Right renal cortex interstitium (tissue), 3 donors: ENCODE data around the gene OR6N1. TPM values are rescaled to one million over a fixed set of nuclear protein-coding genes. Genes with fewer than 3 reads are reported as not detected.

ENCODE experiments used
- DNase-seq, 3 donors: peaks; one replicate each; pipeline ENCODE4 v3.0.0-alpha.2; 2013; ENCODE audit warnings: low read depth in 3 of 3, low spot score in 2 of 3
- polyA plus RNA-seq, 3 donors: library from polyadenylated mRNA; unstranded; fragments of 120-200 nt; gene quantifications; one replicate each; pipeline ENCODE4 v1.2.1, GENCODE V29; 2013; ENCODE audit not compliant: insufficient read length in 3 of 3

The OR6N1 gene, protein sequence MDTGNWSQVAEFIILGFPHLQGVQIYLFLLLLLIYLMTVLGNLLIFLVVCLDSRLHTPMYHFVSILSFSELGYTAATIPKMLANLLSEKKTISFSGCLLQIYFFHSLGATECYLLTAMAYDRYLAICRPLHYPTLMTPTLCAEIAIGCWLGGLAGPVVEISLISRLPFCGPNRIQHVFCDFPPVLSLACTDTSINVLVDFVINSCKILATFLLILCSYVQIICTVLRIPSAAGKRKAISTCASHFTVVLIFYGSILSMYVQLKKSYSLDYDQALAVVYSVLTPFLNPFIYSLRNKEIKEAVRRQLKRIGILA
- polyA plus RNA-seq, result not detected

DNA sequence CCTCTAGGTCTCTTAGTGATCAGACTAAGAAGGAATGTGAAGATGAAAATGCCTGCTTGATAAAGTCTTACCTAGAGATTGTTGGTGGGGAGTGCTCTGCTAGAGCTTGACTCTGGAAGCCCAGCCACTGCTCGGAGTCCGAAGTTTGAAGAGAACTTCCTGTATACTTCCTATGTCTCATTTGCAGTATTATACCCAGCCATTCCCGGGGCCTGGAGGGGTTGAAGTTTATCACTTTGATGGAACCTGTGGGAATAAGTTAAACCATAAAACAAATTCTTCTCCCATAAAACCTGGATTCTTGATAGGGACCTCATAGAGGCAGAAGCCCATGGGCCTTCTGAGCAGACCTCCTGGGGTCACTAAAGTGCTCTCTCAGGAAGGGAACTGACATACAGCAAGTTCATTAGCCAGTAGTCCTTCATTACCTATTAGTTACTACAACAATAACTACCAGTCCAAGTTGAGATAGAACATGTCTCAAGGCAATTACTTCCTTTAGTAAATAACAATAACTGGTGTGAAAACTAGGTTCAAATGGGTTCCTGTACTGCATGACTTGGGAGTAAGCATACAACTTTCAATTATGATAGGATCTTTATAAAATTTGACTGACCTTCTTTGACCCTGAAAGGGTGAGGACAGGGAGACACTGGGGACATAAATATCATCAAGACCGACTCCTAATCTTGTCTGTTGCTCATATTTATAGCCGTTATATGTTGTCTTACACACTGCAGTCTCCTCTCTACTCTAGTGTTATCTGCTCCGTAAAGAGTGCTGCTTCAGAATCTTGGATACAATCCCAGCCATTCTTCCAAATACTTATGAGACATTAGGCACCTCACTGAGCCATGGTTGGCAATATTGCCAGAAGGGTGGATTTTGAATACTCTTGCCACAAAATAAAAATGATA lies at the start of gene OR6N1:
Gene OR6N1, minus strand, starts transcription at position 246 of the 917 bp plus-strand sequence. CDS start 5,513 bp downstream, outside the sequence.
- DNase-seq, result no peak

DNA sequence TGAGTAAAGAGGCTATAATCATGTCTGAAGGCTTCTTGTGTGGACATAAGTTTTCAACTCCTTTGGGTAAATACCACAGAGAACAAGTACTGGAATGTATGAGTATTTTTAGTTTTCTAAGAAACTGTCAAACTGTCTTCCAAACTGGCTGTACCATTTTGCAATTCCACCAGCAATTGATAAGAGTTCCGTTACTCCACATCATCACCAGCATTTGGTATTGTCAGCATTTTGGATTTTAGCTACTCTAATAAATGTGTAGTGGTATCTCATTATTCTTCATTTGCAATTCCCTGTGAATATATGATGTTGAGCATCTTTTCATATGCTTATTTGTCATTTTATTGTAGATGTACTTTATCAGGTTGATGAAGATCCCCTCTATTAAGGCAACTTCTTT lies 49.7 kb upstream of the OR6N1 start:
- DNase-seq, result no peak

DNA sequence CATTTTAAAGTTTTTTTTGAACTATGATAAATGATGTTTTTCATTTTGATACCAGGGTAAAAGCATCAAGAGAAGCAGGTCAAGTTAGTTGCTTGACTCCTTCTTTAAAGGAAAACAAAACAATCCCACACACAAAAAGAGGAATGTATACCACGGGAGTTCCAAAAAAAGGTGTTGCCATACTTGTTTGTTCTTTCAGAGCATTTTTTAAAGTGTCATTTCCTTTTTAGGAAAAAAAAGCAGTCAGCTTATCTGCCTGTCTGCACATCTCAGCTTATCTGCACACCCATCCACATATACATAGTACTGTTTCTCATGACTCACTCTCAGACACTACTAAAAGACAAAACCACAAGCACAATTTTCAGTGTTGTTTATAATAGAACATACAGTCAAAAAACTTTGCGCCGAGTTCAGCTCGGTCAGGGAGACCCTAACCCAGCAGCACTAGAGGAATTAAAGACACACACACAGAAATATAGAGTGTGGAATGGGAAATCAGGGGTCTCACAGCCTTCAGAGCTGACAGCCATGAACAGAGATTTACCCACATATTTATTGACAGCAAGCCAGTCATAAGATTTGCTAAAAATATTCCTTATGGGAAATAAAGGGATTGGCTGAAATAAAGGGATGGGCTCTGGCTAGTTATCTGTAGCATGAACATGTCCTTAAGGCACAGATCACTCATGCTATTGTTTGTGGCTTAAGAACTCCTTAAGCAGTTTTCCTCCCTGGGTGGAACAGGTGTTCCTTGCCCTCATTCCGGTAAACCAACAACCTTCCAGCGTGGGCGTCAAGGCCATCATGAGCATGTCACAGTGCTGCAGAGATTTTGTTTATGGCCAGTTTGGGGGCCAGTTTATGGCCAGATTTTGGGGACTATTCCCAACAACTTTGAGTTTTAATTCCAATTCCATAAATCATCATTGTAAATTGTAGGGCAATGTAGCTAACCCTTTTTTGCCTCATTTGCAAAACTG lies 47.8 kb upstream of the OR6N1 start:
- no peak for DNase-seq

DNA sequence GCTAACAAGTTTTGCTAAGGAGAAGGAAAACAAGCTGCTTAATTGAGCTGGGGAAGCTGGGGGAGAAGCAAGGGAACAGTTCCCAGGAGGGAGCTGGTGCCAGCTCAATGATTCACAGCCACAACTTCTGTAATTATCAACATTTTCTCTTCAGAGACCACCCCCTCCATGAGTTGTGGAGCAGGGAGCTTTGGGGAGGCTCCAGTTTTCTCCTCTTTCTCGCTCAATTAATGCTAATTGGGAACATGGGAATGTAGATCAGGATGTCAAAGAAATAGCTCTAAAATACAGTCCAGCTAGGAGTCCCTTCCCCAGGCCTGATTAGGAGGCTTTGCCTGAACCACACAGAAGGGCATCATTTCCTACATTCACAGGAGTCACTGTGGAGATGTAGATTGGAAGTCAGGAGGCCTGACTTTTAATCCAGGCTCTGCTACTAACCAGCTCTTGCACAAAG lies 47.0 kb upstream of the OR6N1 start:
- no peak for DNase-seq

DNA sequence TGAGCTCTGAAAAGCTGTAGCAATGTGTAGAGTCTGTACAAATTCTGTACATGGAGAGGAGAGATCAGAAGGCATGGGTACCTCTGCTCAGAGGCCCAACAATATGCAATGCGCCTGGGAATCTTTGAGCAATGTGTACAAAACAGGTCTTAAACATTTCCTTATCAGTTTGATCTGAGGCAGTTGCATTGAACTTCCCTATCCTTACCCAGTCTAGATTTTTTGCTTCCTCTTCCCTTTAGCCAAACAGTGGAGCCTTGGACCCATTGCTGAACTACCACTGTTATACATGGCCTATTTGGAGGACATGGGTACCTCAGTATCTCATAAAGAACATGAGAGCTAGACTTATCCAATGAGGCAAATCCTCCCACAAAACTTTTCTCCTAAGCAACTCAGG lies 46.6 kb upstream of the OR6N1 start:
- DNase-seq, result no peak

DNA sequence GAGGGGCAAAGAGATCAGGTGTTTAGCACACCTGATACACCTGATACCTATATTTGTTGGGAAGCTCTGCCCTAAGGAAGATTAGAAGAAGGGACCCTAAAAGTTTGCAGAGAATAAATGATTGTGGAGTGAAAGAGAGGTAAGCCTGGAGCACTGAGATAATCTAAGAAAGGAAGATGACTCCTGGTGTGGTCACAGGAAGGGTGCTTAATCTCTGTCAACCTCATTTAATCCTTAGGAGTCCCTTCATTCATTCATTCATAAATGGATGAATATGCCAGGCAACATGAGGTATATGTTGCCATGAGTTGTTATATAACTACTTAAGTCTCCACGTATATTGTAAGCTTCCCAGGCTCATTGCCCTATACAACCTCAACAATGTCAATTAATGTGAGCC lies 43.0 kb upstream of the OR6N1 start:
- DNase-seq, result no peak

DNA sequence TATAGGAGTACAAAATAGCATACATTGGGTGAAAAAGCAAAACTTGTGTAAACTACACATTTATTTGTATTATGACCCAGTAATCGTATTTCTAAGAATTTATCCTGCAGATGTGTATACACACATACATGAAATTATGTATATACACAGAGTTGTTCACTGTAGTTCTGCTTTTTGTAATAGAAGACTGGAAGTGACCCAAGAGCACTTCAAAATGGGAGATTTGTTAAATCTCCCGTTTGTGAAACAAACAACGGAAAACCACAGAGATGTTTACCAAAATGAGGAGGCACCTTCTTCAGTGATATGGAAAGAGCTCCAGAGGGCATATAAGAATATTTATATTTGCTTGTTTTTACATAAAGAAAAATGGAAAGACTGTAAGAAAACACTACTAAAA lies 41.2 kb upstream of the OR6N1 start:
- DNase-seq, result no peak

DNA sequence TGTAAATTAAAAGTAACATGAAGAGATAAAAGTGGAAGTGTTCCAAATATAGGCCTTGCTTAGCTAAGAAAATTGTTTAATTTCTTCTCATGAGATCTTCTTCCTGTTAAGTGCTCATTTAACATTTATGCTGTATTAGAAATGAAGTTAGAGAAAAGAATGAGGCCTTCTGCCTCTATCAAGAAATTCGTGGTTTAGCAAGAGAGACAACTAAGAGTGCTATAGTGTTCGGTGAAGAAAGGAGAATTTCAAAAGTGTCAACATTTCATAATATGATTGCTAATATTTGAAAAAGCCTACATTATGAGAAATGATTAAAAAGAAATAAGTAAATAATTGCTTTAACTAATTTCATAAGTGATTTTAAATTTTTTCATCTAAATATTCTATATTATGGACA lies 40.3 kb upstream of the OR6N1 start:
- DNase-seq, result no peak

DNA sequence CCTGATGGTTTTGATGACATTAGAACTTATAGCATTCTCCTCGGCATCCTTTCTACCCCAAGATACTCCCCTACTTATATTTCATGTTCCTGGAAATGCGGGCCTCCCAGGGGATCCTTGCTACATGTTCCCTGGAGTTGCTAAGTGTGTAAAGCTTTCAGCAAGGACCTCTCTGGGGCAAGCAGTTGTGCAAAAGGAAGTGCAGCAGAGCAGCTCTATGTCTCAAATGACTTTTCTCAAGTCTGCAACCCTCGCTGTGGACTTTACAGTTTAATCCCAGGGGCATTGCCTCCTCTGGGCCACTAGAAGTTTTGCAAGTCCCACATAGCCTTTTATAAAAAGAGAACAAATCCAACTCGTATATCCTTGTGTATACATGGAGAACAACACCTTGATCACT lies 38.3 kb upstream of the OR6N1 start:
- DNase-seq, result no peak

DNA sequence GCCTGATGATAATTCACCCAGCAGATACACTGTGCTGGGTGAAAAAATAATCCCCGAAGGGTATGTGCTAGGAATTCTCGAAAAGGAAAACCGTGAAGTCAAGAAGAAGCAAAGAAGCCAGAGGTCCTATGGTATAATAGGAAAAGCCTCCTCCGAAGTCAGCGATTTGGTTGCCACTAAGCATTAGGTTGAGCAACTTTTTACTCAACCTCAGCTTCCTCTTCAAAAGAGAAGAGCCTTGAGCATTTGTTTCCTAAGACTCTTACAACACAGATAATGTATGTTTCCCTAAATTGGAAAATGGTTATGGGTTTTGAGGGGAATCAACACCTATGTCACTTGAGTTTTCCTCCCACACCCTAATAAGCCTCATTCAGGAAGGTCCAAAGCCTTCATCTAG lies 37.9 kb upstream of the OR6N1 start:
- DNase-seq, result no peak

DNA sequence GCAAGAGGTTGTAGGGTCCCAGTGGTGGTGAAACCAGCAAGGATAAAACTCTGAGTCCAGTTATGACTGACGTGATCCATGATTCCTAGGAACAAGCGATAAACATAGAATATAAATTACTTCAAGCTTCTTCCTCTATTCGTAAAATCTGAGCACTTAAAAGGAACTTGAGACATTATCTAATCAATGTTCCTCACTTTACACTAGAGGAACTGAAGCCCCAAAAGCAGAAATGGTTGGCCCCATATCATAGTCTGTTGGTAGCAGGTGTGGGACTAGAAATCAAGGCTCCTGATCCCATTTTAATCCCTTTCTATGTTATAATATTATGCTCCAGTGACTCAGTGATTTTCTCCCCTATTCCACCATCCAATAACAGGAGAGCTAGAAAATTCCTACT lies 37.3 kb upstream of the OR6N1 start:
- no peak for DNase-seq

DNA sequence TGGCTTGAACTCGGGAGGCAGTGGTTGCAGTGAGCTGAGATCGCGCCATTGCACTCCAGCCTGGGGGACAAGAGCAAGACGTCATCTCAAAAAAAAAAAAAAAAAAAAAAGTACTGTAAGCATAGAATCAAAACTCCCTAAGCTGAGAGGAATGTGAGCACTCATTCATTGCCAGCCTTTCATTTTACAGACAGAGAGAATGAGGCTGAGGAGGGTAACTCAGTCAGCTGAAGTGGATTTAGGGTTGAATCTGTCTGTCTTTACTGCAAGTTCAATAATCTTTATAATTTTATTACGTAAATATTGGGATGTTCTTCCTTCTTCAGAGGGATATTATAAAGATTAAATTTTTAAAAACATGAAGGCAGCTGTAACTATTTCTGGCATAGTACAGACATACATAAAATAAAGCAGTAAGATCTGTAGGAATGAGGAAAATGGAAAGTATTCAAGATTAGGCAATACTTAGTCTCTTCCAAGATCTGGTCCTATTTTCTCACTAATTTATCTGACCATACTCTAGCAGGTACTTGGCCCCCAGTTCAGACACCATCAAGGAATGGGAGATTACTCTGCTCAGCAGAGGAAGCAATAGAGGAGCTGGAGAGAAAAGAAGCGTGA lies 35.0 kb upstream of the OR6N1 start:
- DNase-seq, result no peak

DNA sequence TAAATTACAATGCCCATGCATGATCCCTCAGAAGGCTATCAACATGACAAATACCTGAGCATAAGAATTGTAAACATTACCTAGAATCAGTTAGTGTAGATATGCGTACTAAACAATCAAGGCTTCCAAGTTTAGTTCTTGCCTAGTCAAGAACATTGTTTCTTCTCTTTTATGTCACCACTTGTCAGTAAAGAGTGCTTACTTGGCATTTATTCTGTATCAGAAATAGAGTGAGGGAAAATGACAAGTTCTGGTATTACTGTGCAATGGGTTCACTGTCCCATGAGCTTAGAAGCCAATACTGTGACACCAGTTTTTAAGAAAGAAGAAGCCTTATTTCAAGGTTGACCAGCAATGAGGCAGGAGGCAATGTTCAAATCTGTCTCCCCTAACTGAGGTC lies 31.7 kb upstream of the OR6N1 start:
- no peak for DNase-seq

DNA sequence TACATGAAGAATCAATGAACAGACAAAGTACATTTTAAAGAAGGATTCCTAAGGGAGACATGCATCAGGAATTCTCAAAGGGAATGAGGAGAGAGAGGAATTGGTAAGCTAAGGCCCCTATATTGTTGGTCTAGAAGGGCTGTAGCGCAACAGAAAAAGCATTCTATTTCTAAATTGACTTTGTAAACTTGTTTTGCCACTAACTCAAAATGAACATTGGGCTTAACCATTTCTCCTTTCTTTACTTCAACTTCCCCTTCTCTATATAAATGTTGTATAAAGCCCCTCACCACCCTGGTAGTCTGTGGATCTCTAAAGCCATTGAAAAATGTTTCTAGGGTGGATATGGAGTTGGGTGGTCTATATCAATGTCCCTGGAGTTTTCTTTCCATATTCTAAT lies 29.4 kb upstream of the OR6N1 start:
- DNase-seq, result no peak

DNA sequence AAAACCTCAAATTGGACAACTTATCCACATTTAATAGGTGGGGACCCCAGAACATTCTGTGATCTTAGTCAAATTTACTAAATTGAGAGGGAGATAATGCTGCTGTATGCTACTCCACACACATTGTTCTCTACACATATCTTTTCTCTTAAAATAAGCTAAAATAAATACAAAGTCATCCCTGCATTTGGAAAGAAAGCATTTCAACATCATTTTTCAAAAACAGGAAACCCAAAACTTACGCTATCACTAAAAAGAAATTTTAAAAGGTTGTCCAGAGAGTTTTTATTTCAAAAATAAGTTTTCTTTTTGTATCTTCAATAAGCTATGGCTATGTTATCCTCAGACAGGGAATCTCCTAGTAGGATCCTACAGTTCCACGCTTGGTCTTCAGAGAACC lies 28.5 kb upstream of the OR6N1 start:
- DNase-seq, result no peak

DNA sequence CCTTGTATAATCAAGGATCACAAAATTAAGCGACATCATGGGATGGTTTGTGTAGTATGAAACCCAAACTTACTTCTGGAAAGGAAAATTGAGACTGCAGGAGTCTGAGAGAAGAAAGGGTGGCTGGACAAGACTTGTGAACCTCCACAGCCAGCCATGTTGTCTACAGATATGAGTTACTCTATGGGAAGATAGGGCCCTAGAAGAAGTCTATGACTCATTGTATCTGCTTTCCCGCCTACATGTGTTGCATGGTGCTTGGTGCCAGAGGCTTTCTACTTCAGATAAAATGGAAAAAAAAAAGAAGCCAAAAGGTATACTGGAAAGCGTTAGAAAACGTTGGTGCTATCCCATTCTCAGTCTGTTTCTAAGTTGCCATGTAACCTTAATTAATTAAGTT lies 27.7 kb upstream of the OR6N1 start:
- no peak for DNase-seq

DNA sequence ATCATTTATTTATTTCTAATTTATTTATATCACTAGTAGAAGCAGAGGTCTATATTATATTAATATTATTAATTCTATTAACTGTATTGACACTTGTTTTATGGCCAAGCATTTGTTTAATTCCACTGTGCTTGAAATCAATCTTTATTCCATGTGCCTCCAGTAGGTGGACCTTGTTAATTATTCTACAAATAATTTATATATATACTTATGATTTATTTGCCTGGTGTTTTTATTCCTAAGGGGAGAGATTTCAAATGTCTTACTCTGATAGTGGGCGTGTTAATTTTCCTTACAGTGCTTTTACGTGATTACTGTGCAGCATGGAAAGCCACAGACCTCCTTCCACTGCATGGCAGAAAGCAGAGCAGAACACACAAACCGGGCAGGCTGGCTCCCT lies 26.5 kb upstream of the OR6N1 start:
- DNase-seq, result no peak

DNA sequence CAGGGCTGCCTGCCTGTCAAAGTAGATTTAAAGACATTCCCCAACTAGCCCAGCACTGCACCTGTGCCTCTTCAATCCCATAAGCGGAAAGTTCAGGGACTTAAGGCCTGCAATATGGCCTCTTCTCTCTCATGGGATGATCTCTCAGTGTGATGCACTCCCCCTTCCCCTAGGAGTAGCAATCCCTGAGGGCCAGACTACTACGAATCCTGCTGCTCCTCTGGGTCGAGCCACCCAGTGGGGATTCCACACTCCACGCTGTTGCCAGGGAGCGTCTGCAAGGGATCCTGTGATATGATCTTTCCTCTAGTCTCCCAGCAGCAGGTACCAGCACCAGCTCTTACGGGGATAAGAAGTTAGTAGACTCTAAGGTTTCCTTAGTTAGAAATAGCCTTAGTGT lies 22.3 kb upstream of the OR6N1 start:
- no peak for DNase-seq

DNA sequence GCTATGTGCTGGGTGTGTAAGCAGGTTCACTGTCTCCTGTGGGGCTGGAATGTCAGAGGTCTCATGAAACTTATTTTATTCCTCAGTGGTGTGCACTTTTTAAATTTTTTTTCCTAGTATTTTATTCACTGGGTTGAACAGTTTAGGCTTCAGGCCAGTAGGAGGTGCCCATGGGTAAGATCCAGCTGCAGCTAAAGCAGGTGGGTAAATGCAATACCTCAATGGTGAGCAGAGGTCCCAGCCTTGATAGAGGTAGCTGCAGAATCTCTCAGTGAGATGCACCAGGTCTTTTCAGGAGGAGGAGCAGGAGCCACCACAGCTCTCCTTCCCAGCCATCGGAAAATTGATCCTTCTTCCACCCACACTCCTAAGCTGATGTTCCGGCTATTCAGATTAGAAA lies 21.6 kb upstream of the OR6N1 start:
- no peak for DNase-seq

DNA sequence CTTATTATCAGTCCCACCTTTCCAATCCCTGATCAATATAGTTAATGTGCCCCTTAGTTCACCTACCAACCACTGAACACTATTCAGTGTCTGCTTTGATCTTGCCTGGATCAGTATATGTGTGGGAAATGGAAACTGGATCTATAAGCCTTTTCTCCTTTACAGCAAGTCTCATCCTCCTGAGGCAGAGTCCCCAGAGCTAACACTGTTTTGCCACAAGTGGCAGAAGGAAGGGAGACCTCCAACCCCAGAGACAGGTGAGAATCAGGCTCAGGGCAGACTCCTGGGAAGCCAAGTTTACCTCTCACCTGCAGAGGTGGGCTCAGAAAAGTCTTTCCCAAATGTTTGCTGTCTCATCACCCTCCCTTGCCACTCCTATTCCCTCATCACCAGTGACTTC lies 9.1 kb upstream of the OR6N1 start, which contains the start of gene OR6N2:
Gene OR6N2, minus strand, starts transcription at position 101 of the 400 bp plus-strand sequence. CDS start 3,569 bp downstream, outside the sequence.
- no peak for DNase-seq
